GM23338 (cell line): ENCODE data around the gene ARHGEF19. TPM values are rescaled to one million over a fixed set of nuclear protein-coding genes. Genes with fewer than 3 reads are reported as not detected.
A peak's percentile ranks its signal among the peaks of the same experiment; 100 is the strongest.

ENCODE experiments used
- ATAC-seq: fragments of 200-7000 bp; cut with Tn5 transposase; 3 replicates; pipeline ENCODE4 v1.9.1; 2020
- DNase-seq: peaks from one replicate; pipeline ENCODE4 v3.0.0-alpha.2; 2015; ENCODE audit warnings: low spot score
- H2AFZ ChIP-seq: fragments of 200-600 bp; sonication (generic); 2 replicates; pipeline ENCODE4 v1.8.0; 2016; ENCODE audit warnings: antibody characterized with exemption, mild to moderate bottlenecking, moderate library complexity
- H3F3A ChIP-seq: fragments of 200-600 bp; sonication (generic); replicated peaks from 2 replicates; pipeline ENCODE4 v1.8.0; 2017; ENCODE audit warnings: antibody characterized with exemption, mixed run types, low read depth
- H3K27ac ChIP-seq: fragments of 200-600 bp; sonication (generic); 2 replicates; pipeline ENCODE4 v1.6.1; 2016; ENCODE audit warnings: low read depth
- H3K27me3 ChIP-seq: fragments of 200-600 bp; sonication (generic); 2 replicates; pipeline ENCODE4 v1.8.0; 2016; ENCODE audit warnings: mild to moderate bottlenecking, mixed run types, moderate library complexity; ENCODE audit not compliant: insufficient read depth
- H3K36me3 ChIP-seq: fragments of 200-600 bp; sonication (generic); 2 replicates; pipeline ENCODE4 v1.8.0; 2016; ENCODE audit warnings: mild to moderate bottlenecking; ENCODE audit not compliant: insufficient read depth
- H3K4me1 ChIP-seq: fragments of 200-600 bp; sonication (generic); 2 replicates; pipeline ENCODE4 v1.8.0; 2016; ENCODE audit warnings: mild to moderate bottlenecking, moderate library complexity; ENCODE audit not compliant: insufficient read depth
- H3K4me2 ChIP-seq: fragments of 200-600 bp; sonication (generic); 2 replicates; pipeline ENCODE4 v1.7.1; 2017; ENCODE audit warnings: mixed run types
- H3K4me3 ChIP-seq: fragments of 200-600 bp; sonication (generic); 2 replicates; pipeline ENCODE4 v1.6.1; 2016; ENCODE audit warnings: mixed run types
- H3K79me2 ChIP-seq: fragments of 200-600 bp; sonication (generic); replicated peaks from 2 replicates; pipeline ENCODE4 v1.8.0; 2017; ENCODE audit warnings: mild to moderate bottlenecking; ENCODE audit not compliant: insufficient read depth
- H3K9me2 ChIP-seq: fragments of 200-600 bp; sonication (generic); 2 replicates; pipeline ENCODE4 v1.8.0; 2017; ENCODE audit not compliant: insufficient read depth
- H4K20me1 ChIP-seq: fragments of 200-600 bp; sonication (generic); replicated peaks from 2 replicates; pipeline ENCODE4 v1.8.0; 2017; ENCODE audit warnings: mild to moderate bottlenecking; ENCODE audit not compliant: insufficient read depth
- H3K27ac Mint-ChIP-seq: 2 replicates; pipeline ENCODE4 v1.8.0; 2020; ENCODE audit warnings: inconsistent platforms, mild to moderate bottlenecking, moderate library complexity, mixed read lengths
- H3K27me3 Mint-ChIP-seq: 3 replicates; pipeline ENCODE4 v1.8.0; 2022; ENCODE audit warnings: low read depth, mild to moderate bottlenecking, moderate library complexity, mixed read lengths, inconsistent platforms; ENCODE audit not compliant: insufficient read depth, poor library complexity
- H3K36me3 Mint-ChIP-seq: 3 replicates; pipeline ENCODE4 v1.8.0; 2021; ENCODE audit warnings: low read depth, mild to moderate bottlenecking, inconsistent platforms, moderate library complexity, mixed read lengths
- H3K4me1 Mint-ChIP-seq: 3 replicates; pipeline ENCODE4 v1.8.0; 2020; ENCODE audit warnings: mild to moderate bottlenecking, inconsistent platforms, mixed read lengths
- H3K4me3 Mint-ChIP-seq: 3 replicates; pipeline ENCODE4 v1.8.0; 2021; ENCODE audit warnings: moderate library complexity, mild to moderate bottlenecking, inconsistent platforms, mixed read lengths
- H3K9me3 Mint-ChIP-seq: 3 replicates; pipeline ENCODE4 v1.8.0; 2020; ENCODE audit warnings: moderate library complexity, mild to moderate bottlenecking, inconsistent platforms, mixed read lengths
- CREB1 ChIP-seq: fragments of 250-450 bp; sonication (Bioruptor Pico); IDR thresholded peaks from 2 replicates; pipeline ENCODE4 v1.5.0; 2020; ENCODE audit warnings: low read depth, mild to moderate bottlenecking, moderate library complexity
- EZH2 ChIP-seq: fragments of 200-600 bp; sonication (generic); IDR thresholded peaks from one replicate; pipeline ENCODE4 v1.8.0; 2017; ENCODE audit warnings: antibody characterized with exemption, mild to moderate bottlenecking, low read depth; ENCODE audit not compliant: unreplicated experiment
- EZH2phosphoT487 ChIP-seq: fragments of 200-600 bp; sonication (generic); IDR thresholded peaks from one replicate; pipeline ENCODE4 v1.8.1; 2018; ENCODE audit warnings: antibody characterized with exemption; ENCODE audit not compliant: unreplicated experiment
- JUNB ChIP-seq: IDR thresholded peaks from one replicate; pipeline ENCODE4 v1.6.1; 2016; ENCODE audit warnings: antibody characterized with exemption; ENCODE audit not compliant: unreplicated experiment
- NANOG ChIP-seq: IDR thresholded peaks from 2 replicates; pipeline ENCODE4 v1.6.1; 2016; ENCODE audit warnings: antibody characterized with exemption, borderline replicate concordance
- POLR2AphosphoS5 ChIP-seq: IDR thresholded peaks from 2 replicates; pipeline ENCODE4 v1.6.1; 2016; ENCODE audit warnings: antibody characterized with exemption, low read depth
- STAT1 ChIP-seq: IDR thresholded peaks from one replicate; pipeline ENCODE4 v1.6.1; 2016; ENCODE audit warnings: antibody characterized with exemption; ENCODE audit not compliant: unreplicated experiment
- ZNF114 ChIP-seq: fragments of 250-450 bp; sonication (Bioruptor Pico); IDR thresholded peaks from 2 replicates; pipeline ENCODE4 v1.5.0; 2020; ENCODE audit warnings: mild to moderate bottlenecking, moderate library complexity
- ZNF331 ChIP-seq: fragments of 250-450 bp; sonication (Bioruptor Pico); IDR thresholded peaks from 2 replicates; pipeline ENCODE4 v1.5.0; 2020; ENCODE audit warnings: low read depth, mild to moderate bottlenecking, moderate library complexity
- polyA plus RNA-seq: library from polyadenylated mRNA; unstranded; fragments of >200 nt; fragmentation: Nextera tagmentation; extraction: Ambion mirVana; gene quantifications from 2 replicates; pipeline ENCODE4 v1.2.1, GENCODE V29; 2016
- total RNA-seq: library from RNA; depleted of rRNA; stranded (reverse); fragments of >200 nt; shearing (Covaris generic); gene quantifications from 2 replicates; pipeline ENCODE4 v1.2.3, GENCODE V29; 2014
- TF ChIP-seq, protein P1 (sequence below): IDR thresholded peaks from 2 replicates; pipeline ENCODE4 v1.6.1; 2016; ENCODE audit warnings: antibody characterized with exemption
- TF ChIP-seq, protein P2 (sequence below): fragments of 250-450 bp; sonication (Bioruptor Pico); IDR thresholded peaks from 2 replicates; pipeline ENCODE4 v1.5.0; 2020; ENCODE audit warnings: mild to moderate bottlenecking, moderate library complexity
- TF ChIP-seq, protein P3 (sequence below), 2 experiments: fragments of 200-600 bp in 1 of 2; sonication (generic) in 1 of 2; conservative IDR thresholded peaks; 2 replicates each; pipeline versions ENCODE4 v1.5.1 to v1.6.1; 2016 to 2017; ENCODE audit warnings: antibody characterized with exemption in 2 of 2, low read depth in 2 of 2, mild to moderate bottlenecking in 2 of 2, moderate library complexity in 1 of 2
- TF ChIP-seq, protein P4 (sequence below): IDR thresholded peaks from one replicate; pipeline ENCODE4 v1.6.1; 2018; ENCODE audit warnings: antibody characterized with exemption; ENCODE audit not compliant: unreplicated experiment

Gene ARHGEF19
- total and polyA plus RNA-seq, 2 experiments from 2014 or later, result 19.5 to 46.4 TPM

DNA sequence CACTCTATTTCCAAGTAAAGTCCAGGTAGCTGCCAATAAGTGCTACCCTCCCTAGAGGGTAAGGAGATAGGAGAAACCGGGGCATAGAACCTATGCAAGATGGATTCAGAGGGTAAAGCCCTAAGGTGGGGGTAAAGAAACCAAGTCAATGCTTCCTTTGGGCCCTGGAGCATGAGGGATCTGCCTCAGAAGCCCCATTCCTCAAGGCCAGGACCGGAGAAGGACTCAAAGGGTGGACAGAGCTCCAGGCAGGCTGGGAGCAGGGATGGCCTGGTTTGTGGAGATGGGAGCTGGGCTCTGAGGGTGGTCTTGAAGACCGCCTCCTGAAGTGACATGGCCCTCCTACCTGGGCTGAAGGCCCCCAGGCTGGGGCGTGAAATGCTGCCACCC is 60.5 kb downstream of the ARHGEF19 start:
- H3K79me2 ChIP-seq, result peaks cover 77% of the 10 kb centered on the region
- peaks cover 32% of the 10 kb centered on the region for H3K36me3 Mint-ChIP-seq

More for the DNA sequence above, 60.5 kb downstream of the ARHGEF19 start:
- DNase-seq, result no peak
- Mint-ChIP-seq H3K27me3 (peaks cover 28% of the 10 kb centered on the region), H3K27ac (peak overlapping the region; percentile 84), H3K9me3 (no peaks in the 10 kb centered on the region), H3K4me1 (peaks cover 54% of the 10 kb centered on the region), H3K4me3 (0 out of 3 replicates have a peak overlapping the region, but pooled peaks have one; percentile 19)
- Histone ChIP-seq H3F3A (peaks cover 14% of the 10 kb centered on the region; the same call in 1 of the 2 replicates), H3K4me1 (peaks cover 52% of the 10 kb centered on the region), H2AFZ (no peak overlapping the region), H3K4me2 (no peak overlapping the region), H3K27me3 (peaks cover 7% of the 10 kb centered on the region), H3K36me3 (peaks cover 14% of the 10 kb centered on the region), H3K4me3 (no peak overlapping the region), H3K9me2 (no peaks in the 10 kb centered on the region), H4K20me1 (peaks cover 11% of the 10 kb centered on the region), H3K27ac (0 out of 2 replicates have a peak overlapping the region, but pooled peaks have one; percentile 66)
- ATAC-seq, result no peak
- TF ChIP-seq, protein P1, sequence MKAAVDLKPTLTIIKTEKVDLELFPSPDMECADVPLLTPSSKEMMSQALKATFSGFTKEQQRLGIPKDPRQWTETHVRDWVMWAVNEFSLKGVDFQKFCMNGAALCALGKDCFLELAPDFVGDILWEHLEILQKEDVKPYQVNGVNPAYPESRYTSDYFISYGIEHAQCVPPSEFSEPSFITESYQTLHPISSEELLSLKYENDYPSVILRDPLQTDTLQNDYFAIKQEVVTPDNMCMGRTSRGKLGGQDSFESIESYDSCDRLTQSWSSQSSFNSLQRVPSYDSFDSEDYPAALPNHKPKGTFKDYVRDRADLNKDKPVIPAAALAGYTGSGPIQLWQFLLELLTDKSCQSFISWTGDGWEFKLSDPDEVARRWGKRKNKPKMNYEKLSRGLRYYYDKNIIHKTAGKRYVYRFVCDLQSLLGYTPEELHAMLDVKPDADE, result no peak
- no peak for TF ChIP-seq ZNF331
- TF ChIP-seq NANOG, result no peak
- TF ChIP-seq, protein P2, sequence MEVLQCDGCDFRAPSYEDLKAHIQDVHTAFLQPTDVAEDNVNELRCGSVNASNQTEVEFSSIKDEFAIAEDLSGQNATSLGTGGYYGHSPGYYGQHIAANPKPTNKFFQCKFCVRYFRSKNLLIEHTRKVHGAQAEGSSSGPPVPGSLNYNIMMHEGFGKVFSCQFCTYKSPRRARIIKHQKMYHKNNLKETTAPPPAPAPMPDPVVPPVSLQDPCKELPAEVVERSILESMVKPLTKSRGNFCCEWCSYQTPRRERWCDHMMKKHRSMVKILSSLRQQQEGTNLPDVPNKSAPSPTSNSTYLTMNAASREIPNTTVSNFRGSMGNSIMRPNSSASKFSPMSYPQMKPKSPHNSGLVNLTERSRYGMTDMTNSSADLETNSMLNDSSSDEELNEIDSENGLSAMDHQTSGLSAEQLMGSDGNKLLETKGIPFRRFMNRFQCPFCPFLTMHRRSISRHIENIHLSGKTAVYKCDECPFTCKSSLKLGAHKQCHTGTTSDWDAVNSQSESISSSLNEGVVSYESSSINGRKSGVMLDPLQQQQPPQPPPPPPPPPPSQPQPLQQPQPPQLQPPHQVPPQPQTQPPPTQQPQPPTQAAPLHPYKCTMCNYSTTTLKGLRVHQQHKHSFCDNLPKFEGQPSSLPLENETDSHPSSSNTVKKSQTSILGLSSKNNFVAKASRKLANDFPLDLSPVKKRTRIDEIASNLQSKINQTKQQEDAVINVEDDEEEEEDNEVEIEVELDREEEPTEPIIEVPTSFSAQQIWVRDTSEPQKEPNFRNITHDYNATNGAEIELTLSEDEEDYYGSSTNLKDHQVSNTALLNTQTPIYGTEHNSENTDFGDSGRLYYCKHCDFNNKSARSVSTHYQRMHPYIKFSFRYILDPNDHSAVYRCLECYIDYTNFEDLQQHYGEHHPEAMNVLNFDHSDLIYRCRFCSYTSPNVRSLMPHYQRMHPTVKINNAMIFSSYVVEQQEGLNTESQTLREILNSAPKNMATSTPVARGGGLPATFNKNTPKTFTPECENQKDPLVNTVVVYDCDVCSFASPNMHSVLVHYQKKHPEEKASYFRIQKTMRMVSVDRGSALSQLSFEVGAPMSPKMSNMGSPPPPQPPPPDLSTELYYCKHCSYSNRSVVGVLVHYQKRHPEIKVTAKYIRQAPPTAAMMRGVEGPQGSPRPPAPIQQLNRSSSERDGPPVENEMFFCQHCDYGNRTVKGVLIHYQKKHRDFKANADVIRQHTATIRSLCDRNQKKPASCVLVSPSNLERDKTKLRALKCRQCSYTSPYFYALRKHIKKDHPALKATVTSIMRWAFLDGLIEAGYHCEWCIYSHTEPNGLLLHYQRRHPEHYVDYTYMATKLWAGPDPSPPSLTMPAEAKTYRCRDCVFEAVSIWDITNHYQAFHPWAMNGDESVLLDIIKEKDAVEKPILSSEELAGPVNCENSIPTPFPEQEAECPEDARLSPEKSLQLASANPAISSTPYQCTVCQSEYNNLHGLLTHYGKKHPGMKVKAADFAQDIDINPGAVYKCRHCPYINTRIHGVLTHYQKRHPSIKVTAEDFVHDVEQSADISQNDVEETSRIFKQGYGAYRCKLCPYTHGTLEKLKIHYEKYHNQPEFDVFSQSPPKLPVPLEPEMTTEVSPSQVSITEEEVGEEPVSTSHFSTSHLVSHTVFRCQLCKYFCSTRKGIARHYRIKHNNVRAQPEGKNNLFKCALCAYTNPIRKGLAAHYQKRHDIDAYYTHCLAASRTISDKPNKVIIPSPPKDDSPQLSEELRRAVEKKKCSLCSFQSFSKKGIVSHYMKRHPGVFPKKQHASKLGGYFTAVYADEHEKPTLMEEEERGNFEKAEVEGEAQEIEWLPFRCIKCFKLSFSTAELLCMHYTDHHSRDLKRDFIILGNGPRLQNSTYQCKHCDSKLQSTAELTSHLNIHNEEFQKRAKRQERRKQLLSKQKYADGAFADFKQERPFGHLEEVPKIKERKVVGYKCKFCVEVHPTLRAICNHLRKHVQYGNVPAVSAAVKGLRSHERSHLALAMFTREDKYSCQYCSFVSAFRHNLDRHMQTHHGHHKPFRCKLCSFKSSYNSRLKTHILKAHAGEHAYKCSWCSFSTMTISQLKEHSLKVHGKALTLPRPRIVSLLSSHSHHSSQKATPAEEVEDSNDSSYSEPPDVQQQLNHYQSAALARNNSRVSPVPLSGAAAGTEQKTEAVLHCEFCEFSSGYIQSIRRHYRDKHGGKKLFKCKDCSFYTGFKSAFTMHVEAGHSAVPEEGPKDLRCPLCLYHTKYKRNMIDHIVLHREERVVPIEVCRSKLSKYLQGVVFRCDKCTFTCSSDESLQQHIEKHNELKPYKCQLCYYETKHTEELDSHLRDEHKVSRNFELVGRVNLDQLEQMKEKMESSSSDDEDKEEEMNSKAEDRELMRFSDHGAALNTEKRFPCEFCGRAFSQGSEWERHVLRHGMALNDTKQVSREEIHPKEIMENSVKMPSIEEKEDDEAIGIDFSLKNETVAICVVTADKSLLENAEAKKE, result no peak
- TF ChIP-seq, protein P3, sequence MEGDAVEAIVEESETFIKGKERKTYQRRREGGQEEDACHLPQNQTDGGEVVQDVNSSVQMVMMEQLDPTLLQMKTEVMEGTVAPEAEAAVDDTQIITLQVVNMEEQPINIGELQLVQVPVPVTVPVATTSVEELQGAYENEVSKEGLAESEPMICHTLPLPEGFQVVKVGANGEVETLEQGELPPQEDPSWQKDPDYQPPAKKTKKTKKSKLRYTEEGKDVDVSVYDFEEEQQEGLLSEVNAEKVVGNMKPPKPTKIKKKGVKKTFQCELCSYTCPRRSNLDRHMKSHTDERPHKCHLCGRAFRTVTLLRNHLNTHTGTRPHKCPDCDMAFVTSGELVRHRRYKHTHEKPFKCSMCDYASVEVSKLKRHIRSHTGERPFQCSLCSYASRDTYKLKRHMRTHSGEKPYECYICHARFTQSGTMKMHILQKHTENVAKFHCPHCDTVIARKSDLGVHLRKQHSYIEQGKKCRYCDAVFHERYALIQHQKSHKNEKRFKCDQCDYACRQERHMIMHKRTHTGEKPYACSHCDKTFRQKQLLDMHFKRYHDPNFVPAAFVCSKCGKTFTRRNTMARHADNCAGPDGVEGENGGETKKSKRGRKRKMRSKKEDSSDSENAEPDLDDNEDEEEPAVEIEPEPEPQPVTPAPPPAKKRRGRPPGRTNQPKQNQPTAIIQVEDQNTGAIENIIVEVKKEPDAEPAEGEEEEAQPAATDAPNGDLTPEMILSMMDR (conservative IDR thresholded peaks at IDR 0.05; ENCODE audit: low read depth in 2 of 2), result no peak
- no peak for TF ChIP-seq POLR2AphosphoS5
- TF ChIP-seq STAT1, result no peak
- TF ChIP-seq ZNF114, result no peak
- TF ChIP-seq CREB1 (CRISPR knock-in tag), result no peak
- TF ChIP-seq, protein P4, sequence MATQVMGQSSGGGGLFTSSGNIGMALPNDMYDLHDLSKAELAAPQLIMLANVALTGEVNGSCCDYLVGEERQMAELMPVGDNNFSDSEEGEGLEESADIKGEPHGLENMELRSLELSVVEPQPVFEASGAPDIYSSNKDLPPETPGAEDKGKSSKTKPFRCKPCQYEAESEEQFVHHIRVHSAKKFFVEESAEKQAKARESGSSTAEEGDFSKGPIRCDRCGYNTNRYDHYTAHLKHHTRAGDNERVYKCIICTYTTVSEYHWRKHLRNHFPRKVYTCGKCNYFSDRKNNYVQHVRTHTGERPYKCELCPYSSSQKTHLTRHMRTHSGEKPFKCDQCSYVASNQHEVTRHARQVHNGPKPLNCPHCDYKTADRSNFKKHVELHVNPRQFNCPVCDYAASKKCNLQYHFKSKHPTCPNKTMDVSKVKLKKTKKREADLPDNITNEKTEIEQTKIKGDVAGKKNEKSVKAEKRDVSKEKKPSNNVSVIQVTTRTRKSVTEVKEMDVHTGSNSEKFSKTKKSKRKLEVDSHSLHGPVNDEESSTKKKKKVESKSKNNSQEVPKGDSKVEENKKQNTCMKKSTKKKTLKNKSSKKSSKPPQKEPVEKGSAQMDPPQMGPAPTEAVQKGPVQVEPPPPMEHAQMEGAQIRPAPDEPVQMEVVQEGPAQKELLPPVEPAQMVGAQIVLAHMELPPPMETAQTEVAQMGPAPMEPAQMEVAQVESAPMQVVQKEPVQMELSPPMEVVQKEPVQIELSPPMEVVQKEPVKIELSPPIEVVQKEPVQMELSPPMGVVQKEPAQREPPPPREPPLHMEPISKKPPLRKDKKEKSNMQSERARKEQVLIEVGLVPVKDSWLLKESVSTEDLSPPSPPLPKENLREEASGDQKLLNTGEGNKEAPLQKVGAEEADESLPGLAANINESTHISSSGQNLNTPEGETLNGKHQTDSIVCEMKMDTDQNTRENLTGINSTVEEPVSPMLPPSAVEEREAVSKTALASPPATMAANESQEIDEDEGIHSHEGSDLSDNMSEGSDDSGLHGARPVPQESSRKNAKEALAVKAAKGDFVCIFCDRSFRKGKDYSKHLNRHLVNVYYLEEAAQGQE, result no peak
- no peak for TF ChIP-seq EZH2phosphoT487
- no peak for TF ChIP-seq EZH2
- no peak for TF ChIP-seq JUNB
